Dermis blood vessel endothelial cell (primary cell): Measurements from ENCODE around the gene CRTC1. TPM values are rescaled to one million over a fixed set of nuclear protein-coding genes. Genes with fewer than 3 reads are reported as not detected.

Source experiments
- DNase-seq: peaks from one replicate; pipeline ENCODE4 v3.0.0; 2010
- total RNA-seq: library from RNA; depleted of rRNA; stranded (reverse); fragments of >200 nt; gene quantifications from 2 replicates; pipeline ENCODE4 v1.2.3, GENCODE V29; 2014

CRTC1 gene
- total RNA-seq, 1 donor from 2014 or later, result 1.2 TPM

DNA sequence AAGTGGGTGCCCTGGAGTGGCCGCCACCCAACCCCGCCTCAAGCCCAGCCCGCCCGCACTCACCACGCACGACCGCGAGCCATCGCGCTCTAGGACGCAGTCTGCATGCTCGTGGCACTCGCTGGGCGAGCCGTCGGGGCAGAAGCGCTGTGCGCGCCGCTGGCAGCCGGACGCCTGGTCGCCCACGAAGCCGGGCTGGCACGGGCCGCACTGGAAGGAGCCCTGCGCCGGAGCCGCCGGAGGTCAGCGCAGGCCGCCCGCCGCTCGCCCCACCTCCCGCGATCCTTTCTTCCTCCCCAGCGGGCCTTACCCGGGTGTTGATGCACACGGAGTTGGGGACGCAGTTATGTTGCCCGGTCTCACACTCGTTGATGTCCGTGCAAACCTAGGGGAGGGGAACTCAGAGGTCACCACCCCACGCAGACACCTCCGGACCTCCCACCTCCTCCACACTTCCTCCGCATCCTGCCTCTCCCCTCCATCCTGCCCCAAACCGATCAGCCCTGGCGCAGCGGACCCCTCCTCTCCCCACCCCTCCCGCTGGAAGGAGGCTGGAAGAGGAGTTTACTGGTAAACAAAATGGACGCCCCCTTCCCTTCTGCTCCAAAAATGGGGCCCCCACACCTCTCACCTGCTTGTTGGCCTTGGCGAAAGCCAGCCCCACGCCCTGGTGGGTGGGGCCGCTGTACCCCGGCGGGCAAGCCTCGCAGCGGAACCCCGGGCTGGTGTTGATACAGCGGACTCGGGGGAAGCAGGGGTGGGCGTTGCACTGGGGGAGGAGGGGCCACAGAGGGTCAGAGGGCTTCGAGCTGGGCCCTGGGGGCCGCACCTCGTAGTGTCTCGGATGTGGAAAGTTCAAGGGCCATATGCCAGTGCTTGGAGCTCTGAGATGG is 105.3 kb downstream of the CRTC1 start:
- DNase-seq, result no peak

GRCh38 chr19:18789422-18789869 is 106.0 kb downstream of the CRTC1 start:
- DNase-seq, result no peak

- DNase-seq, result peak; percentile 21
Observed at GRCh38 chr19:18789883-18790565, 106.5 kb downstream of the CRTC1 start.

DNA sequence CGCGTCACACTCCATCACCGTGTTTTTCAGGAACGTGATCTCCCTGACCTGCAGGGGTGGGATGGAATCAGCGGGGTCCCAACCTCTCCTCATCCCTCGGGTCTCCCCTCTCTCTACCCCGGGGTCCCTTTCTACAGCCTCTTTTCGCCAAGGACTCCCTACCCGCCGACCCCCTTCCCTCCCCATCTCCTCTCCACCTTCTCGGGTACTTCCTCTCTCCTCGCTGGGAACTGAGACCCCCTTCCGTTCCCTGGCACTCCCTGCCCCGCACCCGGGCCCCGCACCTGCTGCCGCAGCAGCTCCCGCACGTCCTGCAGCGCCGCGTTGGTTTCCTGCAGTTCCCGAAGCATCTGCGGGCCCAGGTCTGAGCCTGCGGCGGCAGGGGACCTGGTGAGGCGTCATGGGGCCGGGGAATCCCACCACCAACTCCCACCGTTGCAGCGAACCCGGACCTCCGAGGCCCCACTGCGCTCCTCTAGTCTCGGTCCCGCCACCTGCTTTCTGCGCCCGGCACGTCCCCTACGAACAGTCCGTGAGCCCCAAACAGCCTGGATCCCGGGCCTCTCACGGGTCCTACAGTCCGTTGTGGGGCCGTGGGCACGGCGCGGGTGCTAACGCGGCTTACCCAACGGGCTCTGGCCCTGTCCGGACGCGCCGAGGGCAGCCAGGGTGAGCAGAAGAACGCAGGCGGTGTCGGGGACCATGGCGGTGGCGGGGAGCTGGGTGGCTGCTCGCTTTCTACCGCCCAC is 107.3 kb downstream of the CRTC1 start, which contains the start of gene COMP:
TSS of gene COMP (minus strand) at position 740 of the 749 bp plus-strand sequence. CDS start at position 704, 36 bp downstream.
- DNase-seq, result no peak

DNA sequence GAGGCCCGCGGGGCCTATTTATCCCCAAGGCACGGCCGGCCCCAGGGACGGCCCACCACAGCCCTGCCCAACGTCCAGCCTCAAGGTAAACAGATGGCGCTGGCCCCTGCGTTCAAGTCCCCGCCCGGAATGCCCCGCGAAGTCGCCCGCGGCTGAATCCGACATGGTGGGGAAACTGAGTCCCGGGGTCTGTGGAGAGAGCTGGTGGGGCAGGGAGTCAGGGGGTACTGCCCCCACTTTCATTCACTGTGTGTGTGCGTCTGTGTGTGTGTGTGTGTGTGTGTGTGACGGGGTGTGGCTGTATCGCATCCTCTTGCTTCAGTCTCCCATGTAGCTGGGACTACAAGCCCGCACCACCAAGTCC is 107.8 kb downstream of the CRTC1 start:
- no peak for DNase-seq

- DNase-seq, result no peak
Observed at GRCh38 chr19:18792661-18793060, 109.2 kb downstream of the CRTC1 start.

GRCh38 chr19:18793144-18794028 is 109.9 kb downstream of the CRTC1 start:
- no peak for DNase-seq

DNA sequence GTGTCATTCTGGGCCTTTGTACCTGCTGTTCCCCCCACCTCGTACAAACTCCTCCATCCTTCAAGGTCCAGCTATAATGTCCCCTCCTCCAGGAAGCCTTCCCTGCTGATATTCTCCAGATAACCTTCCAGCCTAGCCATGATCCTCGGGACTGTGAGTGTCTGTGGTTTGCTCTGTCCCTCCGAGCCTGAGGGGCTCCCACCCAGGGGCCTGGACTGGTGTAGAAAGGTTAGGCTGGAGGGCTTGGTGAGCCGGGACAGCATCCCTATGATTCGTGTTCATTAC is 110.5 kb downstream of the CRTC1 start:
- no peak for DNase-seq

DNA sequence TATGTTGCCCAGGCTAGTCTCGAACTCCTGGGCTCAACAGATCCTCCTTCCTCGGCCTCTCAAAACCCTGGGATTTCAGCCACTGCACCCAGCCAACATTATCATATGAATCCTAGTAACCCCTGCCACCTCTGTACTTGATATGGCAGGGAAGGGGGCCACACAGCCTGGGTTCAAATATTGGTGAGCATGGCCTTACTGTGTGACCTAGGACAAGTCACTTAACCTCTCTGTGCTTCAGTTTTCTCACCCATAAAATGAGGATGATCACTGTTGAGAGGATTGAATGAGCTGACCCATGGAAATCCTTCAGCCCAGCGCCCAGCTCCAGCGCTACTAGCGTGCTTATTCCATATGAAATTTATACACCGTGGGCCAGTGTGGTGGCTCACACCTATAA is 111.2 kb downstream of the CRTC1 start:
- no peak for DNase-seq

DNA sequence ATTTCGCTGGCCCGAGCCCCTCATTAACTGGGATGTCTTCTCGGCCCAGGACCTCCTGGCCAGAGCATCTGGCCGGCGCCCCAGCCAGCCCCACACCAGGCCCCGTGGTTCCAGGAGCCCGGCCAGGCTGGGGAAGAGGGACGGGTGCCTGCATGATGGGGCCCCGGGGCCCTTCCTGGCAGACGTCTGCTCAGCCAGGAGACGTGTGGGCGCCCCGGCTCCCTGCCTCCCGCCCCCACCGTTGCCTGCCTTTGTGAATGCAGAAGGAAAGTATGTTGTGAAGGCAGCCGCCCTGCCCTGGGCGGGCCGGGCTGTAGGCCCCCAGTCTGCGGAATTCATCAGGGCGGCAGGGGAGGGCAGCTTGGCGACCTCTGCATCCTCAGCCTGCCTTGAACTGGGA is 112.1 kb downstream of the CRTC1 start:
- DNase-seq, result no peak

DNA sequence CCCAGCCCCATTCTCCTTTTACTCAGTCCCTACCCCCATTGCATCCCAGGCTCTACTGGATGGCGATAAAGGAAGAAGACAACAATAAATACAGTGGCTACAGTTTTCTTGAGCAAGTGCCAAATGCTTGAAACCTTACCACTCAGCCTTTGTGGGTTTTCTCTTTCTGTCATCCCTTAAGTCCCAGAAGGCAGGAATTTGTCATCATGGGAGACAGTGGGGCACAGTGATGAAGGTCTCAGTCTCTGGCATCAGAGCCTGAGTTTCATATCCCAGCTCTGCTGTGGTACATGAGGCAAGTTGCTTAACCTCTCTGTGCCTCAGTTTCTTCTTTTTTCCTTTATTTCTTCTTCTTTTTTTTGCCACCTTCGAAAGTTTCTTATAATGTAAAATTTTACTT is 112.8 kb downstream of the CRTC1 start:
- DNase-seq, result no peak

DNA sequence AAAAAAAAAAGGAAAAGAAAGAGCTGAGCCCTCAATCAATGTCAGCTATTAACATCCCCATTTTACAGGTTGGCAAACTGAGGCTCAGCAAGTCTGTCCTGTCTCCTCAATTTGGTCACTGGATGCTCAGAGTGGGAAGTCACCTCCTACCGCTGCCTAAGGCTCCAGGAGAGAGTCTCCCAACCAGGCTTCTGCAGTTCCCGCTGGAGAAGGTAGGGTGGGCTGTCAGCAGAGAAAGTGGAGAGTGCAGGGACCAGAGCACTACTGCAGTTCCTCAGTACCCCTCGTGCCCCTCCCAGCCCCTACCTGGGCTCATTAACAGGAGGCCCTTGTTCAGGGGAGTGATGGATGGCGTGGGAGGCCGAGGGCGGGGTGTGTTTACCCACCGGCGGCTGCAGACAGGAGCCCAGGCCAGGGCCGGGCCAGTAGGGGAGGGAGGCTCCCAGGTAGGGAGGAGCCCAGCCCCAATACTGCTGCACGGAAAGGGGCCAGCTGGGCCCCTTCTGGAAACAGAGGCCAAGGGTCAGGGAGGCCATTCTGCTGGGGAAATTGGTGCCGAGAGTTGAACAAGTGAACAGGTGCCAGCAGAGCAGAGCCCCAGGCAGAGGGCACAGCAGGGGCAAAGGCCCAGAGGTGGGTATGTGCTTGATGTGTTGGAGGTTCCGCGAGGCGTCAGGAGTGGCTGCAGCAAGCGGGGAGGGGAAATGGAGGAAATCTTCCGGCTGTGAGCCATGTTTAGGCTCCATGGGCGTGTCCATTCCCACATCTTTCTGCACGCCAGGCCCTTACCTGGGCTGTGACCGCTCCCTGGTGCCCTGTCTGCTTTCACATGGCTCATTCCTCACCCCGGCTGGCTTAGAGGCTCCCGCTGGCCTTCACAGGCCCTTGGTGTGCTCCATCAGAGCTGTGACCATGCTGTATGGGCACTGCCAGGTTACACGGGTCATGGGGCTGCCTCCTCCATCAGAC is 115.2 kb downstream of the CRTC1 start:
- no peak for DNase-seq

DNA sequence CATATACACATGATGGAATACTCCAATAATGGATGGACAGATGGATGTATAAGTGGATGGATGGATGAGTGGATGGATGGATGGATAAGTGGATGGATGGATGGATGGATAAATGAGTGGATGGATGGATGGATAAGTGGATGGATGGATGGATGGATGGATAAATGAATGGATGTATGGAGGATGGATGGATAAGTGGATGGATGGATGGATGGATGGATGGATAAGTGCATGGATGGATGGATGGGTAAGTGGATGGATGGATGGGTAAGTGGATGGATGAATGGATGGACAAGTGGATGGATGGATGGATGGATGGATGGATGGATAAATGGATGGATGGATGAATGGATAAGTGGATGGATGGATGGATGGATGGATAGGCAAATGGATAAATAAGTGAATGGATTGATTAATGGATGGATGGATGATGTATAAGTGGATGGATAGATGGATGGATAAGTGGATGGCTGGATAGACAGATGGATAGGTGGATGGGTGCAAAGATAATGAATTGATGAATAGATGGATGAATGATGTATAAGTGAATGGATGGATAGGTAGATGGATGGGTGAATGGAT is 116.0 kb downstream of the CRTC1 start:
- no peak for DNase-seq

DNA sequence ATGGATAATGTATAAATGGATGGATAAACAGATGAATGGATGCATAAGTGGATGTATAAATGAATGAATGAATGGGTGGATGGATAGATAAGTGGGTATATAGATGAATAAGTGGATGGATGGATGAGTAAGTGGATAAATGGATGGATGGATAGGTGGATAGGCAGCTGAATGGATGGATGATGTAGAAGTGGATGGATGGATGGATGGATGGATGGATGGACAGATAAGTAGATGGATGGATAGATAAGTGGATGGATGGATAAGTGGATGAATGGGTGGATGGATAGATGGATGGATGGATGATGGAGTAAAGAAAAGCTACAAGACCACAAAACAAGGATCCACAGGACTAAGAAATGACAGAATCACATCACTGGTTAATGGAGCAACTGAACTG is 116.6 kb downstream of the CRTC1 start:
- no peak for DNase-seq

- DNase-seq, result no peak
Observed at GRCh38 chr19:18800636-18801035, 117.2 kb downstream of the CRTC1 start.

- no peak for DNase-seq
Observed at GRCh38 chr19:18802354-18802753, 118.9 kb downstream of the CRTC1 start.

- DNase-seq, result no peak
Observed at GRCh38 chr19:18803550-18804138, 120.2 kb downstream of the CRTC1 start.

GRCh38 chr19:18804139-18804601 is 120.7 kb downstream of the CRTC1 start:
- DNase-seq, result no peak

GRCh38 chr19:18804643-18805042 is 121.2 kb downstream of the CRTC1 start:
- DNase-seq, result no peak

GRCh38 chr19:18807861-18808331 is 124.4 kb downstream of the CRTC1 start:
- DNase-seq, result no peak
